HFFc6 (cell line): ENCODE results near the gene GNB1. TPM values are rescaled to one million over a fixed set of nuclear protein-coding genes. Genes with fewer than 3 reads are reported as not detected.

Experiments
- DNase-seq: peaks from one replicate; pipeline ENCODE4 v3.0.0-alpha.2; 2018
- H3K27ac Mint-ChIP-seq: 2 replicates; pipeline ENCODE4 v1.8.0; 2020; ENCODE audit warnings: mild to moderate bottlenecking, mixed read lengths
- H3K27me3 Mint-ChIP-seq: 2 replicates; pipeline ENCODE4 v1.8.0; 2021; ENCODE audit warnings: mild to moderate bottlenecking, moderate library complexity, mixed read lengths; ENCODE audit not compliant: insufficient read depth
- H3K36me3 Mint-ChIP-seq: 2 replicates; pipeline ENCODE4 v1.8.0; 2021; ENCODE audit warnings: low read depth, mixed read lengths
- H3K4me1 Mint-ChIP-seq: 2 replicates; pipeline ENCODE4 v1.8.0; 2020; ENCODE audit warnings: low read depth, mixed read lengths
- H3K4me3 Mint-ChIP-seq: 2 replicates; pipeline ENCODE4 v1.8.0; 2020; ENCODE audit warnings: mild to moderate bottlenecking, moderate library complexity, mixed read lengths
- H3K9me3 Mint-ChIP-seq: 2 replicates; pipeline ENCODE4 v1.8.0; 2020; ENCODE audit warnings: mild to moderate bottlenecking, mixed read lengths
- total RNA-seq, 6 experiments: library from RNA; stranded (reverse); fragmentation: NEBNext Ultra II Directional; extraction: Animal tissue kit (Norgen Biotek cat#: 25700); gene quantifications; 2 replicates in 1 of 6; 3 replicates in 5 of 6; pipeline ENCODE4 v1.2.3, GENCODE V29; 2021
- TF ChIP-seq, protein P1 (sequence below): fragments of 200-600 bp; sonication (generic); IDR thresholded peaks from 2 replicates; pipeline ENCODE4 v1.5.0; 2021; ENCODE audit warnings: antibody characterized with exemption, mild to moderate bottlenecking

GNB1 gene
- total RNA-seq, 6 experiments from 2014 or later, result 502 to 618 (median 574) TPM

DNA sequence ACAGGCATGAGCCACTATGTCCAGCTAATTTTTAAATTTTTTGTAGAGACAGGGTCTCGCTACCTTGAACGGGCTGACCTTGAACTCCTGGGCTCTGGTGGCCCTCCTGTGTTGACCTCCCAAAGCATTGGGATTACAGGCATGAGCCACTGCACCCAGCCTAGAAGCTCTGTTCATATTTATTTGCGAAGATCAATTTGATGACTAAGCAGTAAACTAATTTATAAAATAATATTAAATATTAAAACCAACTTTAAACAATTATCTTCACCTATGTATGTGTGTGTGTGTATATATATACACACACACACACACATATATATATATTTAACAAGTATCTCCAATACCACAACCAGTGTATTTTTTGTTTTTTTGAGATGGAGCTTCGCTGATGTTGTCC lies 117.0 kb downstream of the GNB1 start:
- Mint-ChIP-seq H3K27me3 (peaks cover 6% of the 10 kb centered on the region; the same call in 1 of the 2 replicates), H3K4me1 (peaks cover 23% of the 10 kb centered on the region), H3K27ac (no peak overlapping the region), H3K4me3 (no peak overlapping the region), H3K36me3 (peaks cover 22% of the 10 kb centered on the region), H3K9me3 (peaks cover 12% of the 10 kb centered on the region)
- TF ChIP-seq, protein P1, sequence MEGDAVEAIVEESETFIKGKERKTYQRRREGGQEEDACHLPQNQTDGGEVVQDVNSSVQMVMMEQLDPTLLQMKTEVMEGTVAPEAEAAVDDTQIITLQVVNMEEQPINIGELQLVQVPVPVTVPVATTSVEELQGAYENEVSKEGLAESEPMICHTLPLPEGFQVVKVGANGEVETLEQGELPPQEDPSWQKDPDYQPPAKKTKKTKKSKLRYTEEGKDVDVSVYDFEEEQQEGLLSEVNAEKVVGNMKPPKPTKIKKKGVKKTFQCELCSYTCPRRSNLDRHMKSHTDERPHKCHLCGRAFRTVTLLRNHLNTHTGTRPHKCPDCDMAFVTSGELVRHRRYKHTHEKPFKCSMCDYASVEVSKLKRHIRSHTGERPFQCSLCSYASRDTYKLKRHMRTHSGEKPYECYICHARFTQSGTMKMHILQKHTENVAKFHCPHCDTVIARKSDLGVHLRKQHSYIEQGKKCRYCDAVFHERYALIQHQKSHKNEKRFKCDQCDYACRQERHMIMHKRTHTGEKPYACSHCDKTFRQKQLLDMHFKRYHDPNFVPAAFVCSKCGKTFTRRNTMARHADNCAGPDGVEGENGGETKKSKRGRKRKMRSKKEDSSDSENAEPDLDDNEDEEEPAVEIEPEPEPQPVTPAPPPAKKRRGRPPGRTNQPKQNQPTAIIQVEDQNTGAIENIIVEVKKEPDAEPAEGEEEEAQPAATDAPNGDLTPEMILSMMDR, result no peak
- DNase-seq, result no peak

DNA sequence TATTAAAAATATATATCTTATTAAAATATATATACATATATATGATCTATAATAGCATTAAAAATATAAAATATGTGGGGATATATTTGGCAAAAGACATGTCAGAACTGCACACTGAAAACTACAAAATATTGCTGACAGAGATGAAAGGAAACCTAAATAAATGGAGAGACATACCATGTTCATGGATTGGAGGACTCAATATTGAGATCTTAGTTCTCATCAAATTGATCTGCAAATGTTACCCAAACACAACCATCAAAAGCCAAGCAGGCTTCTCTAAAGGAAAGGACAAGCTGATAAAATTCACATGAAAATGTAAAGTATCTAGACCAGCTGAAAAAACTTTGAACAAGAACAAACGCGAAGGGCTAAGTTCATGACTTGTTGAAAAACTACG lies 119.8 kb downstream of the GNB1 start:
- Mint-ChIP-seq H3K9me3 (peaks cover 12% of the 10 kb centered on the region), H3K4me1 (peaks cover 11% of the 10 kb centered on the region), H3K27ac (no peak overlapping the region), H3K27me3 (peaks cover 2% of the 10 kb centered on the region), H3K4me3 (no peak overlapping the region), H3K36me3 (peaks cover 27% of the 10 kb centered on the region)
- TF ChIP-seq, protein P1, result no peak
- DNase-seq, result no peak

DNA sequence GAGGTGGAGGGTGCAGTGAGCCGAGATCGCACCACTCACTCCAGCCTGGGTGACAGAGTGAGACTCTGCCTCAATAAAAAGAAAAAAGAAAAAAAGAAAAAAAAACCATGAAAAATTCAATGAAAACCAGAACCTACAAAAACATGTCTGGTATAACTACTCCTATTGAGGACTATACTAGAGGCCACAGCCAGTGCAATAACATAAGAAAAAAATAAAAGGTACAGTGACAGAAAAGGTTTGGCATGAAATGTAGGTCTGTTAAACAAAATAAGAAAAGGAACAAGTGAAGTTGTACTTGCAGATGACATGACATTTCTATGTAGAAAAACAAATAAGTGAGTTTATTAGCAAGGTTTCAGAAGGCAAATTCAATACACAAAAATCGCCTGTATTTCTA lies 120.8 kb downstream of the GNB1 start:
- no peaks in the 10 kb centered on the region; the same call in 1 of the 2 replicates for H3K27me3 Mint-ChIP-seq
- H3K27ac Mint-ChIP-seq, result no peak overlapping the region
- no peak for DNase-seq
- H3K36me3 Mint-ChIP-seq, result peaks cover 24% of the 10 kb centered on the region
- peaks cover 12% of the 10 kb centered on the region for H3K9me3 Mint-ChIP-seq
- peaks cover 1% of the 10 kb centered on the region for H3K4me1 Mint-ChIP-seq
- H3K4me3 Mint-ChIP-seq, result no peak overlapping the region
- TF ChIP-seq, protein P1, result no peak

DNA sequence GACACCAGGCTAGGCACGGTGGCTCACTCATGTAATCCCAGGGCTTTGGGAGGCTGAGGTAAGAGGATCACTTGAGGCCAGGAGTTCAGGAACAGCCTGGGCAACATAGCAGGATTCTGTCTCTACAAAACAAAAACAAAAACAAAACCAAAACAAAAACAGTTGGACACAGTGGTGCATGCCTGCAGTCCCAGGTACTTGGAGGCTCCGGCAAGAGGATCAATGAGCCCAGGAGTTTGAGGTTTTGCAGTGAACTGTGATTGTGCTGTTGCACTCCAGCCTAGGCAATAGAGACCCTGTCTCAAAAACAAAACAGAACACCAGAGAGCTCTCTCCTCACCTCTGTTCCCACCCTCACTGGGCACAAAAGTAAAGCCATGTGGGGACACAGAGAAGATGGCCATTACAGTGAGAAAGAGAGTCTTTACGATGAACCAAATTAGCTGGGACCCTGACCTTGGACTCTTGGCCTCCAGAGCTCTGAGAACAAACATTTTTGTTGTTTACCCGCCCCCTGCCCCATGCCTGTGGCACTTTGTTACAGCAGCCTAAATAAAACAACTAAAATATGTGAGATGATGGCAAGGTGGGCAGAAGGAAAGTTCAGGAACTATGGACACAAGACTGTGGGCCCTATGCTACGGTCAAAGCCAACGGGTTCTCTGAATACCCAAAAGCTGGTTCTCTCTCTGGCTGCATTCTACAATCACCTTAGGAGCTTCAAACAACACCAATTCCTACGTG lies 122.5 kb downstream of the GNB1 start:
- no peak for DNase-seq
- no peak overlapping the region for H3K4me3 Mint-ChIP-seq
- no peaks in the 10 kb centered on the region for H3K4me1 Mint-ChIP-seq
- H3K27me3 Mint-ChIP-seq, result no peaks in the 10 kb centered on the region; the same call in 1 of the 2 replicates
- TF ChIP-seq, protein P1, result no peak
- H3K9me3 Mint-ChIP-seq, result peaks cover 12% of the 10 kb centered on the region
- no peak overlapping the region for H3K27ac Mint-ChIP-seq
- peaks cover 24% of the 10 kb centered on the region for H3K36me3 Mint-ChIP-seq

DNA sequence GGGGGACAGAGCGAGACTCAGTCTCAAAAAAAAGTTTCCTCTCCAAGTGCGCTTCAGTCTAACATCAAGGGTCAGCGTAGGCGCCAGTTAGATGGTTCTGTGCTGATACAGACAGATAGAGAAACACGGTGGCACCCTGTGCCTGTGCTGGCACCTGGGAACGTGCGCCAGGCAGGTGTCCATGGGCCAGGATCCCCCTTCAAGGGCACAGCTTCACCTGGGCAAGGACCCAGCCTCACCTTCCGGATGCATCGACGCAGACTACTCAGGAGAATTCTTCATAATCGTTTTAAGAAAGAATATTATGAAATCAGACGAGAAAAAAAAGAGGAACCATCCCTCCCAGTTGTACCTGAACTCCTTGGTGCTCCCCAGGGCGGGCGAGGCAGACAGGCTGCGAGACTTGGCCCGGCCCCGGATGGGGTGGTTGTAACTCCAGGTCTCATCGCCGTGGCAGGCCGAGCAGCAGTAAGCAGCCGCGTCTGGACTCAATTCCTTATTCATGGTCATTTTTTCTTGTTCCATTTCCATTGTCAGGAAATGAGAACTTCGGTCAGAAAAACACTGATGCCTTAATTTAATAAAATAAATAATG lies 125.9 kb downstream of the GNB1 start:
- H3K36me3 Mint-ChIP-seq, result peaks cover 10% of the 10 kb centered on the region
- H3K4me3 Mint-ChIP-seq, result no peak overlapping the region
- peaks cover under 1% of the 10 kb centered on the region; the same call in 1 of the 2 replicates for H3K9me3 Mint-ChIP-seq
- H3K27me3 Mint-ChIP-seq, result no peaks in the 10 kb centered on the region; the same call in none of the 2 replicates
- TF ChIP-seq, protein P1, result no peak
- no peak for DNase-seq
- no peak overlapping the region for H3K27ac Mint-ChIP-seq
- no peaks in the 10 kb centered on the region for H3K4me1 Mint-ChIP-seq
